ENCODE measurements around the gene AVP.

AVP gene

DNA sequence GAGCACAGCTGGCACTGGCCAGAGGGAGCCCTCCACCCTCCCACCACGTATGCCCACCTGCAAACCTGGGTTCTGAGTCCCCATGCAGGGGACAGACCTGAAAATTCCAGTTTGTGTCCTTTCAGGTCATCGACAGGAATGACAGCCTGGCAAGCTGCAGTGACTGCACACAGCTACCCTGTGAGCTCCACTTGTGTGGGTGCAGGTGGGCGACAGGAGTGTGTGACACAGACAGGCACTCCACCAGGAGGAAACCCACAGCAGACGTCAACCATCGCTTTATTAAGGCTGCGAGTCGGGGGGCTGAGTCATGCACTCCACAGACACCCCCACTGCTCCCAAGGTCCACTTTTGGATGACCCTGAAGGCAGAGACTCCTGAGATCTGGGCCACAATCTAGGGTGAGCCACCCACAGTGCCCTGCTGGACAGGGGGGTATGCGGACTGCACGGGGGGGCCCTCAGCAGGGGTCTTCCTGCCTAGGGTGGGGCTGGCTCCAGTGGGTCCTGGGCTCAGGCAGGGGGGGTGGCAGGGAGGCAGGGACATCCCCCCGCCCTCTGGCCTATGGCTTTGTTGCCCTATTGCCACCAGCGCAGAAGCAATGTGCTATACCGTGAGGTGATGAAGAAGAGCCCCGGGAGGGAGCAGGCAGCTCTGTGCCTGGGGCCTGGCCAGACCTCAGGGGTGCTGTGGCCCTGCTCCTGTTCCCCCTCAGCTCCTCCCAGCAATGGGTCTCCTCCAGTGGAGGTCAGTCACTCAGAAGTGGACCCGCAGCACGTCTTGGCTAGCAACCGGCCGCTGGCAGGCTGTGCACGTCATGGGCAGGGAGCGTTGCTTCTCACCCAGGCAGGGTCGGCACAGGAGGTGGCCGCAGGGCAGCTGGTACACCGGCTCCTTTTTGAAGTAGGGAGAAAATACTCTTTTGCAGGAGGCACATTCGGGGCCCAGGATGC is 25.1 kb upstream of the AVP start:
- TF ChIP-seq SPI1 (IDR thresholded peaks at IDR 0.05; ENCODE audit: low read depth, low read length) (no peak), TAF1 (IDR thresholded peaks at IDR 0.05; ENCODE audit: low read depth, low read length) (no peak), PAX5 (IDR thresholded peaks at IDR 0.05; ENCODE audit: insufficient read depth, low read length, severe bottlenecking) (no peak), POLR2AphosphoS5 (IDR thresholded peaks at IDR 0.05; ENCODE audit: low read depth, low read length) (no peak), POLR2A (IDR thresholded peaks at IDR 0.05; ENCODE audit: low read depth, low read length) (no peak), POU2F2 (IDR thresholded peaks at IDR 0.05; ENCODE audit: low read depth, low read length) (no peak)
- DNase-seq (ENCODE audit: insufficient read length, low spot score), result no peak
- FAIRE-seq, result no peak

DNA sequence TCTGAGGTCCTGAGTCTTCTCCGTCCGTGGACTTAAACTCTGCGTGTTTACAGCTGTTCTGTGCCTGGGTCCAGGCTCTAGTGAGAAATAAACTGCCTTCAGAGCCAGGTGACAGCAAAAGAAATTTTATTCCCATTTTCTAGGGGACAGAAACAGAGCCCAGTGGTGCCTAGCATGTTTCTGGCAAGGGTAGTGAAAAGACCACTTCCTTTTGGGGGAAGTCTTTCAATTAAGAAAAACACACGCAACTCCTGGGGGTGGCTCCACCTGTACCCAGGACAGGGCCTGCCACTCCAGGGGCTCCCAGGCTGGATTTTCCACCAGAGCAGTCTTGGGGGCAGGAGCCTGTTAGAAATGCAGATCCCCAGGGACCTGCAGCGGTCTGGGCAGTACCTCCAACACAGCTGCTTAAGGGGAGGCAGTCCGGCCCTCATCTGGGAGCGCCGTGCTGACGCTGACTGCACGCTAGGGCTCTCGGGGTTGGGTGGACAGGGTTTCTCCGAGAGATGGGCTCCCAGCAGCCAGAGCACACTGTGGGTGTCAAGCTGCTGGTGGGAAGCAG is 23.0 kb upstream of the AVP start:
- no peak for DNase-seq (ENCODE audit: insufficient read length, low spot score)
- no peak for FAIRE-seq
- TF ChIP-seq TAF1 (IDR thresholded peaks at IDR 0.05; ENCODE audit: low read depth, low read length) (no peak), PAX5 (IDR thresholded peaks at IDR 0.05; ENCODE audit: insufficient read depth, low read length, severe bottlenecking) (no peak), SPI1 (IDR thresholded peaks at IDR 0.05; ENCODE audit: low read depth, low read length) (no peak)

DNA sequence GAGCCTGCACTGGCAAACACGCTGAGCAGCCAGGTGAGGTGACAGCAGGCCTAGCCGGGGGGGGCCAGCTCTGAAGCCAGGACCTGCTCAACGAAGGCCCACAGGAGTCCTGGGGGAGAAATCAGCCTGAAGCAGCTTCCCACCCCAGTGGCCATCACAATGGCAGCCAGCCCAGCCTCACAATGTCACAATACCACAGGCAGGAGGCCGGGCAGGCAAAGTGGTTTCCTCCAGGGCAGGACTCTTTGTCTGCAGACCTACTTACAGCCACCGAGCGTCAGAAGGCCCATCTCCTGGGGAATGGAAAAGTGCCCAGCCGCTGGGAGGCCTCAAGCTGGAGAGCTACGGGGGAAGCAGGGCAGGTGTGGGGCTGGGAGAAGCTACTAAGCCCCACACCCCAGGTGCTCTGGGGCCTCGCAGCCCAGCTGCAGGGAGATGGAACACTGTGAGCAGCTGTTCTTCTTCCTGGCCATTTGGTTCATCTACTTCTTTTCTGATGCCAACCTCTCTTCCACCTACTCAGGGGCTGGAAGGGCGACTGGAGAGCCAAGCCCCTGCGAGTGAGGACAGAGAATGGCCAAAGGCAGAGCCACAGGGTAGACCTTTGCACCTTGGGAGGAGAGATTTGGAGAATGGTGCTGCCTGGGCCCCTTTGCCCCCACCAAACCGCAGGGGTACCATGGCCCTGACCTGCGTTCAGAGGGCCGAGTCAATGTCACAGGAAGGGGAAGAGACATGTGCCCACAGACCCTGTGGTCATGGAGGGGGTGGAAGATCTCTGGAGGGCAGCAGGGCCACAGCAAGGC is 22.3 kb upstream of the AVP start:
- TF ChIP-seq POLR2A (IDR thresholded peaks at IDR 0.05; ENCODE audit: low read depth, low read length) (no peak), POLR2AphosphoS5 (IDR thresholded peaks at IDR 0.05; ENCODE audit: low read depth, low read length) (no peak), TAF1 (IDR thresholded peaks at IDR 0.05; ENCODE audit: low read depth, low read length) (no peak), POU2F2 (IDR thresholded peaks at IDR 0.05; ENCODE audit: low read depth, low read length) (no peak), SPI1 (IDR thresholded peaks at IDR 0.05; ENCODE audit: low read depth, low read length) (no peak), PAX5 (IDR thresholded peaks at IDR 0.05; ENCODE audit: insufficient read depth, low read length, severe bottlenecking) (no peak)
- no peak for FAIRE-seq
- no peak for DNase-seq (ENCODE audit: insufficient read length, low spot score)

DNA sequence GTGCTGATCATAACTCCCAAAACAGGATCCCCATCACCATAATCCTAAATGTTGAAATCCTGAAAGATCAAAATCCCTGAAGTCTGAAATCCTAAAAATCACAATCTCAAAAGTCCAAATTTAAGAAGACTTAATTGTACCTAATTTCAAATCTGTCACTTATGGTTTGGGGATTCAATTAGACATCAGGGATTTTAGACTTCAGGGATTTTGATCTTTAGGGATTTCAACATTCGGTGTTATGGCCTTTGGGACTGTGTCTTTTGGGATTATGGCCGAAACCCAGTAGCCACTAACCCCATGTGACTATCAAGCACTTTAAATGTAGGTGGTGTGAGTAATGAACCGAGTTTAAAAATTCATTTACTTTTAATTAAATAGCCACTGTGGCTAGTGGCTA is 21.7 kb upstream of the AVP start:
- TF ChIP-seq POLR2A (IDR thresholded peaks at IDR 0.05; ENCODE audit: low read depth, low read length) (no peak), PAX5 (IDR thresholded peaks at IDR 0.05; ENCODE audit: insufficient read depth, low read length, severe bottlenecking) (no peak), POU2F2 (IDR thresholded peaks at IDR 0.05; ENCODE audit: low read depth, low read length) (no peak), SPI1 (IDR thresholded peaks at IDR 0.05; ENCODE audit: low read depth, low read length) (no peak), TAF1 (IDR thresholded peaks at IDR 0.05; ENCODE audit: low read depth, low read length) (no peak), POLR2AphosphoS5 (IDR thresholded peaks at IDR 0.05; ENCODE audit: low read depth, low read length) (no peak)
- DNase-seq (ENCODE audit: insufficient read length, low spot score) (no peak), FAIRE-seq (no peak)

DNA sequence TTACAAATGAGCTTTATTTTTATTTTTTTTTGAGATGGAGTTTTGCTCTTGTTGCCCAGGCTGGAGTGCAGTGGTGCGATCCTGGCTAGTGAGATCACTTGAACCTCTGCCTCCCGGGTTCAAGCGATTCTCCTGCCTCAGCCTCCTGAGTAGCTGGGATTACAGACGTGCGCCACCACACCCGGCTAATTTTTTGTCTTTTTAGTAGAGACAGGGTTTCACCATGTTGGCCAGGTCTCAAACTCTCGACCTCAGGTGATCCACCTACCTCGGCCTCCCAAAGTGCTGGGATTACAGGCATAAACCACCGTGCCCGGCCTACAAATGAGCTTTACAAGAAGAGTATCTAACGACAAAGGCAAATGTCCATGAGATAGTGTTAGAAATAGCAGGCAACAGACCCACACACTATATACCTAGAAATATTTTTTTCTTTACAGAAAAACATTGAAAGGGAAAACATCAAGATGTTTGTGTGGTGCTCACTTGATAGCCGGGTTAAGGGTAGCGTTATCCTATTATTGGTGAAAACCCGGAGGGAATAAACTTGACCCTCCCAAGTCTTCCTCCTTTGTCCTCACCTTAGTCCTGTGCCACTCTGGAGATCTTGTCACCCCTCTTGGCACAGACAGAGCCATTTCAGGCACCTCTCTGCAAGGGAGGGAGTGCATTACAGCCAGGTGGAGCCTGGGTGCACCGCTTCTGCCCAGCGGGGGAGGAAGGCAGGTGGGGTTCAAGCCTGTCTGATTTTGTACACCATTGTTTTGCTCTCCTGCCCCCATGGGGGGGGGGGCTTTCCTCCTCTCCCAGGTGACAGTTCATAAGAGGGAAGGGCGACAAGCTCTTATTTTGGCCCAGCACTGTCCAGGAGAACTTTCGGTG is 21.0 kb upstream of the AVP start:
- no peak for FAIRE-seq
- no peak for DNase-seq (ENCODE audit: insufficient read length, low spot score)
- TF ChIP-seq POU2F2 (IDR thresholded peaks at IDR 0.05; ENCODE audit: low read depth, low read length) (no peak), PAX5 (IDR thresholded peaks at IDR 0.05; ENCODE audit: insufficient read depth, low read length, severe bottlenecking) (no peak), SPI1 (IDR thresholded peaks at IDR 0.05; ENCODE audit: low read depth, low read length) (no peak), TAF1 (IDR thresholded peaks at IDR 0.05; ENCODE audit: low read depth, low read length) (no peak), POLR2A (IDR thresholded peaks at IDR 0.05; ENCODE audit: low read depth, low read length) (no peak), POLR2AphosphoS5 (IDR thresholded peaks at IDR 0.05; ENCODE audit: low read depth, low read length) (no peak)

DNA sequence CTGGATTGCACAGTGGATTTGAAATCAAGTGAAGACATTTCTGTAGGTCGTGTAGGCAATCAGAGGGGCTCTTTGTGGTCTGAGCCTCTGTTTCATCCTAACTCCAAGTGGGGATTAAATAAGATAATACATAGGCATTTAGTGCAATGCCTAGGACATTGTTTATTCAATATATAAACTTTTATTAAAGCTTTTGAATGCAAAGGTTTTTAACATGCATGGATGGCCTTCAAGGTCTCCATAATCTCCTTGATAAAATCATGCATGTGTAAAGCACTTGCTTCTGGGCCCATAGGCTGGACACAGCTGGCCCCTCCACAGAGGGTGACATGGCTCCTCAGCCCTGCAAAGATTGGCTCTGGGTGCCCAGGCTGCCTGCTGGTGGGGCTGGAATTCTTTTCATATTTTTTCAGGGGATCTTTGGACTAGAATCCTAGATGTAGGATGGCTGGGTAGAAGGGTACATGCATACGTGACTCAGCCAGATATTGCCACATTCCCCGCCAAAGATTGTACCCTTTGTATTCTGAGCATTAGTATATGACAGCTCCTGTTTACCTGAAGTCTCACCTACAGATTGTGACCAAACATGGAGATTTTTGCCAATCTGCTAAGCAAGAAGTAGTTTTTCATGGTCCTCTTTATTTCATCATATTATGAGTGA is 19.0 kb upstream of the AVP start:
- TF ChIP-seq POLR2AphosphoS5 (IDR thresholded peaks at IDR 0.05; ENCODE audit: low read depth, low read length) (no peak), POU2F2 (IDR thresholded peaks at IDR 0.05; ENCODE audit: low read depth, low read length) (no peak), SPI1 (IDR thresholded peaks at IDR 0.05; ENCODE audit: low read depth, low read length) (no peak), TAF1 (IDR thresholded peaks at IDR 0.05; ENCODE audit: low read depth, low read length) (no peak)
- FAIRE-seq, result no peak

DNA sequence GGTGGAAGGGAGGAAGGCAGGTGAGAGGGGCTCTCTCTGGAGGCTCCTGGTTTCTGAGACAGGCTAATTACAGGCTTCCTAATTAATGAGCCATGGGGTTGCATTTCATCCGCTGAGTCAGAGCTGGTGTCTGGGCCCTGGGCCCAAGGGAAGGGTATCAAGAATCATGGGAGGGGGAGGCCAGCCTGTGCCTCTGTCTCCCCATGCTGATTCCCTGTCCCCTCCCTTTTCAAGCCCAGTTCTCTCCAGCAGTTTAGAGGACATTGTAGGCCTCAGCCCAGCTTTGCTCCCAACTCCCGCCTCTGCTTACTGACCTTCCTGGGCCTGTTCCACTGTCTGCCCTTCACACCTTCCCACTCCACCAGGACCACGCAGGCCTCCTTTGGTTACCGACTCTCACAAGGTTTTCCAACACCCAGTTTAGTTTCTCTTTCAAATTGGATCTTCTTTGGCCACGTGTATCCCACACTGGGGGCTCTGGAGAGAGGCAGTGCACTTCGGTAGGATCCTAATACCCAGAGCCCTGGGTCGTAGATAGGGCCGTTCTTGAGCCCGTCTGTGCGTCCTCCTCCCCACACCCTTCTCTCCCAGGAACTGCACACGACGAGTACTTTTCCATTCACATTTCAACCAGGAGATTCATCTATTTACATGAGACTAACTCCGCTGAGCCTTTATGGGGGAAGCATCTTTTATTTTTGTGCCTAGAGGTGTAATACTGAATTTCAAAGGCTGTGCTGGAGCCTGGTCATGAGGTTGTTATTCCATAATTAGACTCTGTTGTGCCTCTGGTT is 18.2 kb upstream of the AVP start:
- DNase-seq (ENCODE audit: insufficient read length, low spot score), result no peak
- TF ChIP-seq POLR2A (IDR thresholded peaks at IDR 0.05; ENCODE audit: low read depth, low read length) (no peak), TAF1 (IDR thresholded peaks at IDR 0.05; ENCODE audit: low read depth, low read length) (no peak), PAX5 (IDR thresholded peaks at IDR 0.05; ENCODE audit: insufficient read depth, low read length, severe bottlenecking) (no peak), POLR2AphosphoS5 (IDR thresholded peaks at IDR 0.05; ENCODE audit: low read depth, low read length) (no peak), SPI1 (IDR thresholded peaks at IDR 0.05; ENCODE audit: low read depth, low read length) (no peak), POU2F2 (IDR thresholded peaks at IDR 0.05; ENCODE audit: low read depth, low read length) (no peak)
- FAIRE-seq, result no peak

More for the DNA sequence above, 19.0 kb upstream of the AVP start:
- DNase-seq (ENCODE audit: insufficient read length, low spot score), result no peak

Measured in GM12891 (cell line).